ENCODE results near the gene ADGRL2. TPM values are rescaled to one million over a fixed set of nuclear protein-coding genes. Genes with fewer than 3 reads are reported as not detected.

The ADGRL2 gene
- polyA plus RNA-seq, 1 donor (not counting 4 experiments of a cell fraction or from before 2014, with no cell fraction given) = 6.6 TPM

DNA sequence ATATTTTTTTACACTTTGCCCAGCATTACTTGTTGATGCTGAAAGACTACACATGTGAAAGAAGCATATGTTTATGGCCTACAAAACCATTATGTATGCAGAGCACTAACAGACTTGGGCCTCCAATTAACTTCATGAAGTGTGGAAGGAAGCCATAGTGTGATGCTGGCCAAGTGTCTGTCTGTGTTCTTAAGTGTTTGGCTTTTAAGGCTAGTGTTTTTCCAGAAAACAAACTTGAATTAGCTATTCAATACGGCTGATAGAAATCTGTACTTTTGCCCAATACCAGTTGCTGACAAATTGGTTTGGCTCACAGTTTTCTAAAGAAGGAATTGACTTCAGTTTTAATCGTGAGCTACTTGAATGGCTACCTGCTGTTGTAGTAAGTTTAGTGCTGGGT is 136.1 kb downstream of the ADGRL2 start:
- Histone ChIP-seq H3K79me2 (ENCODE audit: control insufficient read depth, insufficient read depth, low read length) (no peaks in the 10 kb centered on the region), H3K27me3 (ENCODE audit: control insufficient read depth, extremely low read depth, insufficient read depth, low read length) (no peaks in the 10 kb centered on the region), H4K20me1 (ENCODE audit: control insufficient read depth, extremely low read depth, insufficient read depth, low read length) (no peaks in the 10 kb centered on the region), H3K4me3 (ENCODE audit: control insufficient read depth in 2 of 3, extremely low read depth in 1 of 3, insufficient read depth in 2 of 3, low read depth in 1 of 3, low read length in 3 of 3) (no peak overlapping the region), H3K36me3 (ENCODE audit: control insufficient read depth in 2 of 2, extremely low read depth in 1 of 2, insufficient read depth in 2 of 2, low read length in 2 of 2) (no peaks in the 10 kb centered on the region), H3K9me1 (ENCODE audit: control insufficient read depth, extremely low read depth, insufficient read depth, low read length) (no peaks in the 10 kb centered on the region), H2AFZ (ENCODE audit: control insufficient read depth, low read length) (no peak overlapping the region), H3K4me2 (ENCODE audit: control insufficient read depth, extremely low read depth, insufficient read depth, low read depth, low read length) (no peak overlapping the region), H3K9me3 (ENCODE audit: control insufficient read depth, low read depth, low read length) (no peaks in the 10 kb centered on the region), H3K27ac (ENCODE audit: control insufficient read depth, insufficient read depth, low read length) (no peak overlapping the region), H3K4me1 (ENCODE audit: control insufficient read depth, extremely low read depth, insufficient read depth, low read length) (no peaks in the 10 kb centered on the region), H3K9ac (ENCODE audit: control insufficient read depth, extremely low read depth, insufficient read depth, low read length) (no peak overlapping the region)
- TF ChIP-seq, protein P1, sequence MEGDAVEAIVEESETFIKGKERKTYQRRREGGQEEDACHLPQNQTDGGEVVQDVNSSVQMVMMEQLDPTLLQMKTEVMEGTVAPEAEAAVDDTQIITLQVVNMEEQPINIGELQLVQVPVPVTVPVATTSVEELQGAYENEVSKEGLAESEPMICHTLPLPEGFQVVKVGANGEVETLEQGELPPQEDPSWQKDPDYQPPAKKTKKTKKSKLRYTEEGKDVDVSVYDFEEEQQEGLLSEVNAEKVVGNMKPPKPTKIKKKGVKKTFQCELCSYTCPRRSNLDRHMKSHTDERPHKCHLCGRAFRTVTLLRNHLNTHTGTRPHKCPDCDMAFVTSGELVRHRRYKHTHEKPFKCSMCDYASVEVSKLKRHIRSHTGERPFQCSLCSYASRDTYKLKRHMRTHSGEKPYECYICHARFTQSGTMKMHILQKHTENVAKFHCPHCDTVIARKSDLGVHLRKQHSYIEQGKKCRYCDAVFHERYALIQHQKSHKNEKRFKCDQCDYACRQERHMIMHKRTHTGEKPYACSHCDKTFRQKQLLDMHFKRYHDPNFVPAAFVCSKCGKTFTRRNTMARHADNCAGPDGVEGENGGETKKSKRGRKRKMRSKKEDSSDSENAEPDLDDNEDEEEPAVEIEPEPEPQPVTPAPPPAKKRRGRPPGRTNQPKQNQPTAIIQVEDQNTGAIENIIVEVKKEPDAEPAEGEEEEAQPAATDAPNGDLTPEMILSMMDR (optimal IDR thresholded peaks at IDR 0.05 in 1 of 3, IDR thresholded peaks at IDR 0.05 in 1 of 3, conservative IDR thresholded peaks at IDR 0.05 in 1 of 3; ENCODE audit: extremely low read depth in 1 of 3, insufficient read depth in 2 of 3, low read length in 3 of 3) = no peak
- TF ChIP-seq EZH2 (IDR thresholded peaks at IDR 0.05; ENCODE audit: low read length) = no peak
- dilution Hi-C loops (cut with MboI; ENCODE audit: extremely low pct_ligation_motif_present, low sequenced_read_pairs) = no loop called here
- DNase-seq (ENCODE audit: low read depth, low spot score) = no peak
- no peak for FAIRE-seq

DNA sequence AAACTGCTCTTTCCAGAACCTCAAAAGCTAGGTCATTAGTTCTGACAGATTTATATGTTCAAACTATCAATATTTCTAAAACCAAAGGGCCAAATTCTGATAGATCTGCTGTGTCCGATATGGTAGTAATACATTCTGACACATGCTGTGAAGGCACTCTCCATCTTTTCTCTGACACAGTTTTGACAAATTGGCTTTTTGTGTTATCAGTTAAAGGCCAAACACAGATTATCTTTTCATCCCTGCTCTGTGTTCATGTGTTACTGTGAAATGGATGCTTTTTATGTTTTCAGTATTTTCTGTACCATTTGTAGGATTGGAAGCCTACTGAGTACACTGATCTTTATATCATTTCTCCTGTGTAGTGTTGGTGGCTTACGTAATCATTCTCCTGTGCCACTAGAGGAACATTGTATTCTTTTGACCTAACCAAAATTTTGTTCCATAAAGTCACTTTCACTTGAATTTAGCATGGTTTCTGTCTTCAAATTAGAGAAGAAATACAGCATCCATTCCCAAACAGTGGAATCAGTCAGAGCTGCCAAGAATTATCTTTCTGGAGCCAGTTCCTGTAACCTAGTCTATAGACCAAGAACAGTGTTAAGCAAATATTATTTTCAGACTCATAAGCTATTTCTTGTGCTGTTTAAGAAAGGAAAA is 137.2 kb downstream of the ADGRL2 start:
- dilution Hi-C loops (cut with MboI; ENCODE audit: extremely low pct_ligation_motif_present, low sequenced_read_pairs) = no loop called here

More for the DNA sequence above, 137.2 kb downstream of the ADGRL2 start:
- H3K4me2 ChIP-seq (ENCODE audit: control insufficient read depth, extremely low read depth, insufficient read depth, low read depth, low read length) = no peak overlapping the region
- H3K27me3 ChIP-seq (ENCODE audit: control insufficient read depth, extremely low read depth, insufficient read depth, low read length) = no peaks in the 10 kb centered on the region
- DNase-seq (ENCODE audit: low read depth, low spot score) (no peak), FAIRE-seq (no peak)
- no peaks in the 10 kb centered on the region for H3K9me3 ChIP-seq (ENCODE audit: control insufficient read depth, low read depth, low read length)
- H3K36me3 ChIP-seq (ENCODE audit: control insufficient read depth in 2 of 2, extremely low read depth in 1 of 2, insufficient read depth in 2 of 2, low read length in 2 of 2) = no peaks in the 10 kb centered on the region
- no peak overlapping the region for H2AFZ ChIP-seq (ENCODE audit: control insufficient read depth, low read length)
- no peak overlapping the region for H3K9ac ChIP-seq (ENCODE audit: control insufficient read depth, extremely low read depth, insufficient read depth, low read length)
- no peak for TF ChIP-seq EZH2 (IDR thresholded peaks at IDR 0.05; ENCODE audit: low read length)
- TF ChIP-seq, protein P1 (optimal IDR thresholded peaks at IDR 0.05 in 1 of 3, IDR thresholded peaks at IDR 0.05 in 1 of 3, conservative IDR thresholded peaks at IDR 0.05 in 1 of 3; ENCODE audit: extremely low read depth in 1 of 3, insufficient read depth in 2 of 3, low read length in 3 of 3) = no peak
- H3K27ac ChIP-seq (ENCODE audit: control insufficient read depth, insufficient read depth, low read length) = no peak overlapping the region
- no peaks in the 10 kb centered on the region for H3K4me1 ChIP-seq (ENCODE audit: control insufficient read depth, extremely low read depth, insufficient read depth, low read length)
- H3K9me1 ChIP-seq (ENCODE audit: control insufficient read depth, extremely low read depth, insufficient read depth, low read length) = no peaks in the 10 kb centered on the region
- H3K4me3 ChIP-seq (ENCODE audit: control insufficient read depth in 2 of 3, extremely low read depth in 1 of 3, insufficient read depth in 2 of 3, low read depth in 1 of 3, low read length in 3 of 3) = no peak overlapping the region
- no peaks in the 10 kb centered on the region for H3K79me2 ChIP-seq (ENCODE audit: control insufficient read depth, insufficient read depth, low read length)
- H4K20me1 ChIP-seq (ENCODE audit: control insufficient read depth, extremely low read depth, insufficient read depth, low read length) = no peaks in the 10 kb centered on the region

Data from keratinocyte (primary cell).